GM13976 (cell line): ENCODE results near the gene MBD3.
"Not testable (repeated sequence)": the region's sequence is repeated elsewhere in the genome, so short reads cannot be mapped to it uniquely, and the experiment has no call there.

Source experiments
- DNase-seq: peaks from one replicate; pipeline ENCODE4 v3.0.0; 2012; ENCODE audit warnings: low spot score
- in situ Hi-C: fragments of 300-500 bp; cut with MboI; formaldehyde crosslinking; loops from one replicate; pipeline ENCODE4 v1.12.0; 2022; ENCODE audit warnings: low sequenced_read_pairs, mixed read lengths, inconsistent platforms; ENCODE audit not compliant: unreplicated experiment
- TF ChIP-seq, protein P1 (sequence below): IDR thresholded peaks from 2 replicates; pipeline ENCODE4 v1.5.1; 2012; ENCODE audit warnings: borderline replicate concordance, mild to moderate bottlenecking; ENCODE audit not compliant: insufficient read depth; ENCODE audit errors: extremely low read depth, missing control alignments, control extremely low read depth

MBD3 gene

DNA sequence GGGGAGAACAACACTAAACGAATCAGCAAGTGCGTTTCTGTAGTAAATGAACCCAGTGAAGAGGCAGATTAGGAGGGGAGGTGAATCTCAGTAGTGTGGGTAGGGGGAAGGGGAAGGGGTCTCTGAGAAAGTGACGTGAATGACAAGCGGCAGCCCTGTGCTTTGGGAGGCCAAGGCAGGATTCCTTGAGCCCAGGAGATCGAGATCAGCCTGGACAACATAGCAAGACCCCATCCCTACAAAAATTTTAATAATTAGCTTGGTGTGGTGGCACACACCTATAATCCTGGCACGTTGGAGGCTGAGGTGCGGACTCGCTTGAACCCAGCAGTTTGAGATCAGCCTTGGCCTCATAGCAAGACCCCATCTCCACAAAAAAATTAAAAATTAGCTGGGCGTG, 60.7 kb downstream of the MBD3 start:
- DNase-seq, result no peak
- in situ Hi-C loops, result no loop called here
- TF ChIP-seq, protein P1, sequence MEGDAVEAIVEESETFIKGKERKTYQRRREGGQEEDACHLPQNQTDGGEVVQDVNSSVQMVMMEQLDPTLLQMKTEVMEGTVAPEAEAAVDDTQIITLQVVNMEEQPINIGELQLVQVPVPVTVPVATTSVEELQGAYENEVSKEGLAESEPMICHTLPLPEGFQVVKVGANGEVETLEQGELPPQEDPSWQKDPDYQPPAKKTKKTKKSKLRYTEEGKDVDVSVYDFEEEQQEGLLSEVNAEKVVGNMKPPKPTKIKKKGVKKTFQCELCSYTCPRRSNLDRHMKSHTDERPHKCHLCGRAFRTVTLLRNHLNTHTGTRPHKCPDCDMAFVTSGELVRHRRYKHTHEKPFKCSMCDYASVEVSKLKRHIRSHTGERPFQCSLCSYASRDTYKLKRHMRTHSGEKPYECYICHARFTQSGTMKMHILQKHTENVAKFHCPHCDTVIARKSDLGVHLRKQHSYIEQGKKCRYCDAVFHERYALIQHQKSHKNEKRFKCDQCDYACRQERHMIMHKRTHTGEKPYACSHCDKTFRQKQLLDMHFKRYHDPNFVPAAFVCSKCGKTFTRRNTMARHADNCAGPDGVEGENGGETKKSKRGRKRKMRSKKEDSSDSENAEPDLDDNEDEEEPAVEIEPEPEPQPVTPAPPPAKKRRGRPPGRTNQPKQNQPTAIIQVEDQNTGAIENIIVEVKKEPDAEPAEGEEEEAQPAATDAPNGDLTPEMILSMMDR, result no peak

DNA sequence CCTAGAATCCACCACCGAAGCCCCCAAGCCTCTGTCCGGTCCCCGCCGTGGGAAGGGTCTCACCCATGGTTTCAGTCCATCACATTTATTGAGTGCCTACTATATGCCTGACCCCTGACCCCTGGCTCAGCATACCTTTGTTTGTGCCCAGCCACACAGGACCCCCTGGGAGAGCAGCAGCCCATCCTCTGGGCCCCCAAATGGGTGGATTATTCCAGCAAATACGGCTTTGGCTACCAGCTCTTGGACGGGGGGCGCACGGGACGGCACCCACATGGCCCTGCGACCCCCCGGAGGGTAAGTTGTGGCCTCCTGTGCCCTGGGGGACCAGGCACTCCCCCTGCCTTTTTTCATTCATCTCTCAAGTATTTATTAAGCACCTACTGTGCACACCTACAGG, 61.1 kb downstream of the MBD3 start:
- in situ Hi-C loops, result no loop called here
- DNase-seq, result no peak
- TF ChIP-seq, protein P1, result no peak

DNA sequence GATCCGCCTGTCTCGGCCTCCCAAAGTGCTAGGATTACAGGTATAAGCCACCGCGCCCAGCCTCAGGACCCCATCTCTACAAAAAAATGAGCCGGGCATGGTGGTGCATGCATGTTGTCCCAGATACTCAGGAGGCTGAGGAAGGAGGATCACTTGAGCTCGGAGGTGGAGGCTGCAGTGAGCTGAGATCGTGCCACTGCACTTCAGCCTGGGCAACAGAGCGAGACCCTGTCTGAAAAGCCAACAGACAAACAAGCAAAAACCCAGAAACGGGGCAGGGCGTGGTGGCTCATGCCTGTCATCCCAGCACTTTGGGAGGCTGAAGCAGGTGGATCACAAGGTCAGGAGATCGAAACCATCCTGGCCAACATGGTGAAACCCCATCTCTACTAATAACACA, 61.8 kb downstream of the MBD3 start:
- DNase-seq, in situ Hi-C loops: not testable (repeated sequence)

DNA sequence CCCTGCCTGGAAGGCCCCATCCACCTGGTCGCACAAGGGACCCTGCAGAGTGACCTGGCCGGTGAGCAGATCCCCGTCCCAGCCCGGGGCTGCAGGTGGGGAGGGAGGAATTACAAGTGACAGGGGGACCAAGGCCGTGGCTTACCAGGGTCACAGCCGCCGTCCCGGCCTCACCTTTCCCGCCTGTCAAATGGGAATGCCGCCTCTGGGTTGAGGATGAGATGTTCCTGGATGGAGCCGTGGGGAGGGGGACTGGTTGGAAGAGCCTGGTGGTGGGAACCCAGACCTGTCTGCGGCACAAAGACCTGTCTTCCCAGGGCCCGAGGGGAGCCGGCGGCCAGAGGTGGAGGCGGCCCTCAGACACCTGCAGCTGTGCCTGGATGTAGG, 63.2 kb downstream of the MBD3 start:
- TF ChIP-seq, protein P1, result no peak
- in situ Hi-C loops, result no loop called here

DNA sequence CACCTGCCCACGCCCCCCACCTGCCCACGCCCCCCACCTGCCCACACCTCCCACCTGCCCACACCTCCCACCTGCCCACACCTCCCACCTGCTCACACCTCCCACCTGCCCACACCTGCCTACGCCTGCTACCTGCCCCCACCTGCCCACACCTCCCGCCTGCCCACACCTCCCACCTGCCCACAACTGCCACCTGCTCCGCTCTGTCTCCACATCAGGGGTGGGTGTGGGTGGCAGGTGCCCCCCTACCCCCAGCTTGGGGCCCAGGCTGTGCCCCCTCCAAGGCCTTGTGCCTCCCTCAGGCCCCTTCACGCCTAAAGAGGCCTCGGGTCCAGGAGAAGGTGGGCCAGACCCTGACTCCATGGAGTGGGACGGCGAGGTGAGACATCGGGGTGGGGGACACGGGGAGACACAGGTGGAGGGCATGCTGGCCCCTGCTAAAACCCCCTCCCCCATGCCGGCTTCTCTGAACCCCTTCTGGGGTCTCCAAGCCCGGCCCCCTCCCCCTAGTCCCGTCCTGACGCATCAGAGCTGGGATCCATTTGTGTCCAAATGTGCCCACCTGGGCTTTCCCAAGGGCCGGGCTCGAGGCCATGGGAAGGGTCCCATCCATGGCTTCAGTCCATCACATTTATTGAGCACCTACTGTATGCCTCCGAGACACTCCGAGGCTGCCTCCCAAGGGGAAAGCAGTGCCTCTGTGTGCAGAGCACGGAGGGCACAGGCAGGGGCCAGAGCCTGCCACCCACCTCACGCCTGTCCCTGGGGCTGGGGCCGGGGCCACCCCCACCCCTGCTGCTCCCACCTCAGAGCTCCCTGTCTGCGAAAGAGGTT, 63.9 kb downstream of the MBD3 start:
- in situ Hi-C loops, result no loop called here
- no peak for DNase-seq
- TF ChIP-seq, protein P1, result no peak

More for the DNA sequence above, 63.2 kb downstream of the MBD3 start:
- DNase-seq, result no peak

DNA sequence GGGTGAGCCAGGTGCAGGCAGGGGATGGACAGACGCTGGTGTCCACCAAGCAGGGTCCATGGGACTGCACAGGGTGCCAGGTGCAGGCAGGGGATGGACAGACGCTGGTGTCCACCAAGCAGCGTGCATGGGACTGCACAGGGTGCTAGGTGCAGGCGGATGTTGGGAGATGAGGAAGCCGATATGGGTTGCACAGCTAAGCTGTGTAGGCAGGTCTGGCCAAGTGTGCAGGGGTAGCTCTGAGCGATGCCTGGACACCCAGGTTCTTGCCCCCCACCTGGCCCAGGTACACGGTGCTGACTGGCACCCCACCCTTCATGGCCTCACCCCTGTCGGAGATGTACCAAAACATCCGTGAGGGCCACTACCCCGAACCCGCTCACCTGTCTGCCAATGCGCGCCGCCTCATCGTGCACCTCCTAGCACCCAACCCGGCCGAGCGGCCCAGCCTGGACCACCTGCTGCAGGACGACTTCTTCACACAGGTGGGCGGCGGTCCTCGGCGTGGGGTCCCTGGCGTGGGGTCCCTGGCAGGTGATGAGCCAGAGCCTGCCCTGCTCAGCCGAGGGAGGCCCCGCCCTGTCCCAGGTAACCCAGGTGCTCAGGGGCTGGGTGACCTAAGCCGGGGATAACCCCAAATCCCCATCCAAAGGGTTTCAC, 64.9 kb downstream of the MBD3 start:
- in situ Hi-C loops, result no loop called here
- TF ChIP-seq, protein P1, result no peak
- no peak for DNase-seq

DNA sequence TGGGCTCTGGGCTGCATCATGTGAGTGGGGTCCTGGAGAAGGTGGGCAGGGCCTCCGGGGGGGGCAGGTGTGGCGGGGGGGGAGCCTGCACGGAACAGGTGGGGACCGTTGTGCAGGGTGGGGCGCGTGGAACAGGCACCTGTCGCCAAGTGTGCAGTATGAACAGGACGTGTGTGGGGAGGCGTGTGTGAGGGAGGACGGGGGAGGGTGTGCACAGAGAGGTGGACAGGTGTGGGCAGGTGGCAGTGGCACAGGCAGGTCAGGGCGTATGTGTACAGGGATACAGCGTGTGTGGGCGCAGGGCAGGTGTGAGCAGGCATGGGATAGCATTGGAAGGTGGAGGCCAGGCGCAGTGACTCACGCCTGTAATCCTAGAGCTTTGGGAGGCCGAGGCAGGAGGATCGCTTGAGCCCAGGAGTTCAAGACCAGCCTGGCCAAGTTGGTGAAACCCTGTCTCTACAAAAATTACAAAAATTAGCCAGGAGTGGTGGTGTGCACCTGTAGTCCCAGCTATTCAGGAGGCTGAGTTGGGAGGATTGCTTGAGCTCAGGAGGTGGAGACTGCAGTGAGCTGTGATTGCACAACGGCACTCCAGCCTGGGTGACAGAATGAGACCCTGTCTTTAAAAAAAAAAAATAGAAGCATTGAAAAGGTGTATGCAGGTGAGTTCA, 65.6 kb downstream of the MBD3 start:
- DNase-seq, result no peak
- TF ChIP-seq, protein P1, result no peak
- in situ Hi-C loops, result no loop called here
